Testis (tissue), 2 donors: ENCODE measurements around the gene PYHIN1.

Experiments
- CTCF ChIP-seq, 3 experiments: fragments of 450-650 bp in 2 of 3; fragments of 200-600 bp in 1 of 3; sonication (generic) in 1 of 3; IDR thresholded peaks; one replicate each; pipeline ENCODE4 v1.5.1; 2016 to 2019; ENCODE audit warnings: antibody characterized with exemption in 3 of 3, mild to moderate bottlenecking in 2 of 3, moderate library complexity in 1 of 3
- POLR2A ChIP-seq: fragments of 450-650 bp; IDR thresholded peaks from one replicate; pipeline ENCODE4 v1.6.1; 2017; ENCODE audit warnings: antibody characterized with exemption, mild to moderate bottlenecking, moderate library complexity

- TF ChIP-seq CTCF (IDR thresholded peaks at IDR 0.05) (no peak), POLR2A (no peak)
Measured at GRCh38 chr1:158941317-158941716, 10.0 kb downstream of the PYHIN1 start.
